ENCODE measurements around the gene ARRDC1. TPM values are rescaled to one million over a fixed set of nuclear protein-coding genes. Genes with fewer than 3 reads are reported as not detected.

Gene ARRDC1
- total RNA-seq, 1 donor from 2014 or later, result 27.3 TPM

DNA sequence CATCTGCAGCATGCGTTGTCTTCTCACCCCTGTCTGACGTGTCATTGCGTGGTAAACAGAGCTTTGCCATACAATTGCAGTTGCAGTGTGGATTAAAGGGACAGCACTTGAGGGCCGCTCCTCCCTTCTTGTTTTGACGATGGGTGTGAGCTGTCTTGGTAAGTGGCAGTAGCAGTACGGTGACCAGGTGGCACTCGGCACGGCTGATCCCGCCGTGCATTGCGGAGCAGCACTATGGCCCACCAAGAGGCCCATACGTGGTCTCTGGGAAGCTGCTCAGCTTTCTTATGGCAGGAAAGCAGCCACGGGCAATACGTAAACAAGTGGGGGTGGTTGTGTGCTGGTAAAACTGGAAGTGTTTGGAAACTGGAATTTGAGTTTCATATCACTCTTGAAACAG is 38.4 kb downstream of the ARRDC1 start:
- no peak overlapping the region for H3K4me3 Mint-ChIP-seq (ENCODE audit: unreplicated experiment)
- H3K27me3 Mint-ChIP-seq (ENCODE audit: low read depth), result no peaks in the 10 kb centered on the region
- H3K36me3 Mint-ChIP-seq (ENCODE audit: low read depth), result peaks cover 4% of the 10 kb centered on the region
- peak; percentile 37 for DNase-seq (ENCODE audit: low spot score)
- H3K27ac Mint-ChIP-seq (ENCODE audit: unreplicated experiment), result no peak overlapping the region
- H3K9me3 Mint-ChIP-seq (ENCODE audit: low read depth), result no peaks in the 10 kb centered on the region
- TF ChIP-seq, protein P1, sequence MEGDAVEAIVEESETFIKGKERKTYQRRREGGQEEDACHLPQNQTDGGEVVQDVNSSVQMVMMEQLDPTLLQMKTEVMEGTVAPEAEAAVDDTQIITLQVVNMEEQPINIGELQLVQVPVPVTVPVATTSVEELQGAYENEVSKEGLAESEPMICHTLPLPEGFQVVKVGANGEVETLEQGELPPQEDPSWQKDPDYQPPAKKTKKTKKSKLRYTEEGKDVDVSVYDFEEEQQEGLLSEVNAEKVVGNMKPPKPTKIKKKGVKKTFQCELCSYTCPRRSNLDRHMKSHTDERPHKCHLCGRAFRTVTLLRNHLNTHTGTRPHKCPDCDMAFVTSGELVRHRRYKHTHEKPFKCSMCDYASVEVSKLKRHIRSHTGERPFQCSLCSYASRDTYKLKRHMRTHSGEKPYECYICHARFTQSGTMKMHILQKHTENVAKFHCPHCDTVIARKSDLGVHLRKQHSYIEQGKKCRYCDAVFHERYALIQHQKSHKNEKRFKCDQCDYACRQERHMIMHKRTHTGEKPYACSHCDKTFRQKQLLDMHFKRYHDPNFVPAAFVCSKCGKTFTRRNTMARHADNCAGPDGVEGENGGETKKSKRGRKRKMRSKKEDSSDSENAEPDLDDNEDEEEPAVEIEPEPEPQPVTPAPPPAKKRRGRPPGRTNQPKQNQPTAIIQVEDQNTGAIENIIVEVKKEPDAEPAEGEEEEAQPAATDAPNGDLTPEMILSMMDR (IDR thresholded peaks at IDR 0.05), result no peak
- H3K4me1 Mint-ChIP-seq (ENCODE audit: low read depth), result peaks cover 24% of the 10 kb centered on the region

DNA sequence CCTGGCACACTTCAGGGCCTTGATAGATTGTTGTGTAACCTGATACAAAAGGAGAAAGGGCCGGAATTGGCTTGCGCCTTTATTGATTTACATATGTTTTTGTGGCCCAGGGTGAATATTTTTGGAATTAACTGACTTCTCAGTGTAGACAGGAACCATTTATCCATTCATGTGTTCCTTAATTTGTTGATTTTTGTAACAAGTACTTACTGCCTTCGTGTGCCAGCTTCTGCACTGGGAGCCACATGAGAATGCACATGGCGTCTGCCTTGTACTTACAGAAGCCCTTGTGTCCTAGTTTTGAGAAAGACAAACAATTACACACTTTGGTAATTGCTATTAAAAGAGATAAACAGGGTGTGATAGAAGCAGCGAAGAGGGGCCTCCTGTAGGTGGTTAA is 39.7 kb downstream of the ARRDC1 start:
- H3K27me3 Mint-ChIP-seq (ENCODE audit: low read depth), result no peaks in the 10 kb centered on the region
- no peak overlapping the region for H3K27ac Mint-ChIP-seq (ENCODE audit: unreplicated experiment)
- H3K9me3 Mint-ChIP-seq (ENCODE audit: low read depth), result no peaks in the 10 kb centered on the region
- TF ChIP-seq, protein P1 (IDR thresholded peaks at IDR 0.05), result no peak
- peaks cover 4% of the 10 kb centered on the region for H3K36me3 Mint-ChIP-seq (ENCODE audit: low read depth)
- H3K4me3 Mint-ChIP-seq (ENCODE audit: unreplicated experiment), result no peak overlapping the region
- peaks cover 19% of the 10 kb centered on the region for H3K4me1 Mint-ChIP-seq (ENCODE audit: low read depth)
- peak; percentile 4 for DNase-seq (ENCODE audit: low spot score)

DNA sequence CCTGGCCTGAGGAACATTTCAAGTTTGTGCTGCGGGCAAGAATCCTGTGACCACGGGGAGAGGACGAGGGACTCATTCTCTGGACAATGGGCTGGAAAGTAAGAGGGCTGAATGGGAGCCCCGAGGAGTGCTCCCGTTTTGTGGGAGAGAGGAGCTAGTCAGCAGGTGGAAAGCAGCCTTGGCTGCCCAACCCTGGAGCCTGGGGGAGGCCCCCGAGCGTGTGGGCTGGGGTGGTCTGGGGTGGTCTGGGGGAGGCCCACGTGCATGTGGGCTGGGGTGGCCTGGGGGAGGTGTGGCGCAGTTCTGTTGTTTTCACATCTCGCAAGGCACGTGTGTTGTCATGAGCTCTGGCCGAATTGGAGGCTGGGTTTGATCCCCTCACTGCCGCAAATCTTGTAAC is 40.9 kb downstream of the ARRDC1 start:
- Mint-ChIP-seq H3K4me3 (ENCODE audit: unreplicated experiment) (no peak overlapping the region), H3K4me1 (ENCODE audit: low read depth) (peaks cover 20% of the 10 kb centered on the region), H3K27ac (ENCODE audit: unreplicated experiment) (no peak overlapping the region), H3K27me3 (ENCODE audit: low read depth) (no peaks in the 10 kb centered on the region), H3K9me3 (ENCODE audit: low read depth) (no peaks in the 10 kb centered on the region), H3K36me3 (ENCODE audit: low read depth) (peaks cover 4% of the 10 kb centered on the region)
- DNase-seq (ENCODE audit: low spot score), result peak; percentile 75
- TF ChIP-seq, protein P1 (IDR thresholded peaks at IDR 0.05), result no peak

DNA sequence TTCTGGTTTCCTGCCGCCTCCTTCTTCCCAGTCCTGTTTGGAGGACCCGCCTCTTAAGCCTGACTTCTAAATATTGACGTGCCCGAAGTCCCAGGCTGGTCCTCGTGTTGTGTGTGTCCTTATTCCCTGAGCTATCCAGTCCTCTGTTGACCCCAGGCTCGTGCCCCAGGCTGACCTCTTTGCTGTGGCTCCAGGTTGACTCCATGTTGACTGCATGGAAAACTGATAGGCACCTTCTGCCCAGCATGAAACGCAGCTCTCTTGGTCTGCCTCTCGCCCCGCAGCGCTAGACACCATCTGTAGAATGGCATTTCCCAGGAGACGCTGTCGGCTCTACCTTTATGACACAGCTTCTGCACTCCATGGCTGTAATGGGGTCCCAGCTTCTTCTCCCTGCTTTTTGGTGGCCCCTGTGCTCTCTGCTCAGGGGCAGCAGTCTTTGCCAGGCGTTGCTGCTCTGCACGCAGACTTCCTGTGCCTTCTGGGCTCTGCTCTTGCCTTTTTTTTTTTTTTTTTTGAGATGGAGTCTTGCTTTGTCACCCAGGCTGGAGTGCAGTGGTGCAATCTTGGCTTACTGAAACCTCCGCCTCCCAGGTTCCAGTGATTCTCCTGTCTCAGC is 41.7 kb downstream of the ARRDC1 start:
- DNase-seq (ENCODE audit: low spot score), result peak; percentile 52
- TF ChIP-seq, protein P1 (IDR thresholded peaks at IDR 0.05), result no peak
- H3K27ac Mint-ChIP-seq (ENCODE audit: unreplicated experiment), result no peak overlapping the region
- no peak overlapping the region for H3K4me3 Mint-ChIP-seq (ENCODE audit: unreplicated experiment)
- peaks cover 20% of the 10 kb centered on the region for H3K4me1 Mint-ChIP-seq (ENCODE audit: low read depth)
- no peaks in the 10 kb centered on the region for H3K9me3 Mint-ChIP-seq (ENCODE audit: low read depth)
- H3K36me3 Mint-ChIP-seq (ENCODE audit: low read depth), result peaks cover 4% of the 10 kb centered on the region
- H3K27me3 Mint-ChIP-seq (ENCODE audit: low read depth), result no peaks in the 10 kb centered on the region

DNA sequence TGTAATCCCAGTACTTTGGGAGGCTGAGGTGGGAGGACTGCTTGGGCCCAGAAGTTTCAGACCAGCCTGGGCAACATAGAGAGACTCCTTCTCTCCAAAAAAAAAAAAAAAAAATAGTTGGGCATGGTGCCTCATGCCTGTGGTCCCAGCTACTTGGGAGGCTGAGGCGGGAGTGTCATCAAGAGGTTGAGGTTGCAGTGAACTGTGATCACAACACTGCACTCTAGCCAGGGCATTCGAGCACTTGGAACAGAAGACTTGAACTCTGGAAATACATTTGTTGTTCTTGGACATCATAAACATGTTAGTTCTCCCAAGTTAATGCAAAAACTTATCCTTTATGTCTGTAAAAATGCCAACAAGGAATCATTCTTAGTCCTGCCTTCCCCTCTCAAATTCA is 42.9 kb downstream of the ARRDC1 start:
- Mint-ChIP-seq H3K4me3 (ENCODE audit: unreplicated experiment) (no peak overlapping the region), H3K4me1 (ENCODE audit: low read depth) (peaks cover 20% of the 10 kb centered on the region), H3K9me3 (ENCODE audit: low read depth) (no peaks in the 10 kb centered on the region), H3K36me3 (ENCODE audit: low read depth) (peaks cover 4% of the 10 kb centered on the region), H3K27ac (ENCODE audit: unreplicated experiment) (no peak overlapping the region), H3K27me3 (ENCODE audit: low read depth) (no peaks in the 10 kb centered on the region)
- TF ChIP-seq, protein P1 (IDR thresholded peaks at IDR 0.05), result no peak
- peak; percentile 3 for DNase-seq (ENCODE audit: low spot score)

All from chondrocyte (in vitro differentiated cells).